ENCODE data around the gene RRAGB.

RRAGB gene

GRCh38 chrX:55787727-55788126, 70.2 kb downstream of the RRAGB start:
- Histone ChIP-seq H3K4me3 (no peak overlapping the region), H3K36me3 (replicated peaks) (no peaks in the 10 kb centered on the region), H3K9me3 (no peaks in the 10 kb centered on the region), H3K4me1 (no peaks in the 10 kb centered on the region), H3K27me3 (ENCODE audit: low read depth) (no peaks in the 10 kb centered on the region)
- in situ Hi-C loops (cut with MboI; ENCODE audit: low sequenced_read_pairs): no loop called here
- DNase-seq (ENCODE audit: low spot score in 2 of 2): no peak

DNA sequence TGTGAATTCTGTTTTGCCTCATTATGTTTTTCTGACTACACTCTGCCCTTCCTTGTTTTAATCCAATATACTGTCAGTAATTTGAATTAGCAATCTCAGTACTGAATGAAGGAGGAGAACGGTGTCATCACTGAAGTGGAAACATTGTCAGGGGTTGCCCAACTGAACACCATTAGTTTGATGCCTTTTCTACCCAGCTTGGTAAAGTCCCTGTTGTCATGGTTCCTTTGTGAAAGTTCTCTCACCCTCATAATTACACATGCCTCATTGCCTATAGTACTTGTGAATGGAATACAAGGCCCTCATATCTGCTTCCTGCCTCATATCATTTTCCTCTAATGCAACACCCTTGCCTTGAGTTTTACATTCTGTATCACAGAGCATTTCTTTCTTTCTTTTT, 76.9 kb downstream of the RRAGB start:
- H3K4me1 ChIP-seq: no peaks in the 10 kb centered on the region
- in situ Hi-C loops (cut with MboI; ENCODE audit: low sequenced_read_pairs): no loop called here
- H3K36me3 ChIP-seq (replicated peaks): no peaks in the 10 kb centered on the region
- no peaks in the 10 kb centered on the region for H3K27me3 ChIP-seq (ENCODE audit: low read depth)
- H3K9me3 ChIP-seq: no peaks in the 10 kb centered on the region
- DNase-seq (ENCODE audit: low spot score in 2 of 2): no peak
- no peak overlapping the region for H3K4me3 ChIP-seq

DNA sequence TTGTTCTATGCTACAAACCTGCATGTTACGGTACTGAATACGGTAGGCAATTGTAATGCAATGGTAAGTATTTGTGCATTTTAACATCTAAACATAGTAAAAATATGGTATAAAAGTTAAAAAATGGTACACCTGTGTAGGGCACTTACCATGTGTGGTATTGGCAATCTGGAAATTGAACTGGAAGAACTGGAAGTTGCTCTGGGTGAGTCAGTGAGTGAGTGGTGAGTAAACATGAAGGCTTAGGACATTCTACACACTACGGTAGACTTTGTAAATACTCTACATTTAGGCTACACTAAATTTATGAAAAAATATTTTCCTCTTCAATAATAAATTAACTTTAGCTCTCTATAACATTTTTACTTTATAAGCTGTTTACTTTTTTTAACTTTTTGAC, 78.9 kb downstream of the RRAGB start:
- no peak for DNase-seq (ENCODE audit: low spot score in 2 of 2)
- H3K36me3 ChIP-seq (replicated peaks): no peaks in the 10 kb centered on the region
- no peaks in the 10 kb centered on the region; the same call in 1 of the 2 replicates for H3K27me3 ChIP-seq (ENCODE audit: low read depth)
- no peak overlapping the region for H3K4me3 ChIP-seq
- in situ Hi-C loops (cut with MboI; ENCODE audit: low sequenced_read_pairs): no loop called here
- H3K9me3 ChIP-seq: no peaks in the 10 kb centered on the region
- no peaks in the 10 kb centered on the region for H3K4me1 ChIP-seq

DNA sequence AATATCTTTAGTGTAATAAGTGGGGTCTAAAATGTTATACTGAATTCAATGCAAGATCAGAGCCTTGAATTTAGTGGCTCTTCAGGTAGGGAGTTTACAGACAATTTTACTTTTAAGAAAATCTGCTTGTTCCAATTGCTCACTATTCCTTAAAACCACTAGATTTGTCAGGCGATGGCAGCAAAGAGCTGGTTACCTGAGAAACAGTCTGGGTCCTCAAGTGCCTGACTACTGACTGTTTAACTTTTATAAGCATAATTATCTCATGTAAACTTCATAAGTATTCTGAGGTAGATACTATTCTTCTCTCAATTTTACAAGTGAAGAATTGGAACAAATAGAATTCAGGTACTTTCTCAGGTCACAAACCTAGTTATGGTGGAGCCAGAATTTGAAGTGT, 84.3 kb downstream of the RRAGB start:
- Histone ChIP-seq H3K4me1 (no peaks in the 10 kb centered on the region), H3K27me3 (ENCODE audit: low read depth) (no peaks in the 10 kb centered on the region; the same call in 1 of the 2 replicates), H3K4me3 (no peak overlapping the region), H3K36me3 (replicated peaks) (no peaks in the 10 kb centered on the region), H3K9me3 (no peaks in the 10 kb centered on the region)
- in situ Hi-C loops (cut with MboI; ENCODE audit: low sequenced_read_pairs): no loop called here
- DNase-seq (ENCODE audit: low spot score in 2 of 2): no peak

All from HAP-1 (cell line).